Stimulated activated CD8-positive, alpha-beta memory T cell treated with anti-CD3 and anti-CD28 coated beads, Interleukin-7, amount 100 ng/mL, for 48 hours (primary cell): ENCODE measurements around the gene ZNF521.

Source experiments
- DNase-seq, 2 donors: peaks; one replicate each; pipeline ENCODE4 v3.0.0-alpha.2; 2020; ENCODE audit warnings: low read depth in 1 of 2; ENCODE audit errors: extremely low read depth in 1 of 2

The ZNF521 gene

DNA sequence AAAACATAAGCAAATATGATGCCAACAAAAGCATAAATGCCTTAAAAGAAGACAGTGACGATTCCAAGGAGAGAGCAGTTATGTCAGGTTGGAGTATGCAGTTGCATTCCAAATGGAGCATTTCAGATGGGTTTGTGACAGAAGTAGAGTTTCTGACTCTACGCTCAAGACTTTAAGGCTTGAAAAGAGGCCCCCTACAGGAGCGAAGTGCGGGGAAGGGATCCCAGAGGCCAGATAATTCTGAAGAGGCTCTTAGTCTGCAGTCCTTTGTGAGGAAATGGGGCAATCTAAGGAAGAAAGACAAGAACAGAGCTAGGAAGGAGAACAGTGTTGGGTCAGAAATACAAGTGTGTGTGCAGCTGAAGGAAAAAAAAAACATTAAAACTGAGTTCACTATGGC is 95.5 kb downstream of the ZNF521 start:
- DNase-seq = no peak

DNA sequence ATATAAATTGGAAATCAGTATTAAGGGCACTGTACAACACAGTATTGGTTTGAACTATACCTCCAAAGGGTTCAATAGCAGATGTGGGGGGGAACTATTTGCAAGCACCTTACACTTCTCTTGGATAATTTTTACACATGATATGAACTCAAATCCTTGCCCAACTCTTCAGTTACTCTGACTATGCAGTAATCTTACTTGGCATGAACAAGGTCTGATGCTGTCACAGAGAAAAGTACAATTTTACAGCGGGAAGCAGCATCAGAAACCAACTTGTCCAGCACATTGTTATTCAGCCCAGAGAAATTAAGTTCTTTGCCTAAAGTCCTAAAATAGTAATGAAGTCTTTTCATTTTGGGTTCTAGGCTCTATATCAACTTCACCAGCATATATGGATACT is 98.2 kb downstream of the ZNF521 start:
- DNase-seq = no peak

DNA sequence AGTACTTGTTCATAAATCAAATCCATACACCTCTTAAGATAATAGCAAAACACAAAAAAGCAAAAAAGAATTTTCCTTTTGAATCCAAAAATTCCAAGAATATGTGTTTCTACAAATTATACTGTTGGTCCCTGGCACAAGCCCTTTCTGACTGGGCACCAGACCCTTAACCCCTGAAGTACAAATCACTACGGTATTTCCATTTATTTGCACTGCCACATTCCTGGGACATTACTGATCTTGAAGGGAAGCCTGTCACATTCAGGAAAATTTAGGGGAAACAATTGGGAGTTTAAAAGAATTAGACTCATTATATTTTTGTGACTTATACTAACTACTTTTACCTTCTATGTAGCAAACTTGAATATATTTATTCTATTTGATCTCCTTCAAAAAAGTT is 98.8 kb downstream of the ZNF521 start:
- no peak for DNase-seq

DNA sequence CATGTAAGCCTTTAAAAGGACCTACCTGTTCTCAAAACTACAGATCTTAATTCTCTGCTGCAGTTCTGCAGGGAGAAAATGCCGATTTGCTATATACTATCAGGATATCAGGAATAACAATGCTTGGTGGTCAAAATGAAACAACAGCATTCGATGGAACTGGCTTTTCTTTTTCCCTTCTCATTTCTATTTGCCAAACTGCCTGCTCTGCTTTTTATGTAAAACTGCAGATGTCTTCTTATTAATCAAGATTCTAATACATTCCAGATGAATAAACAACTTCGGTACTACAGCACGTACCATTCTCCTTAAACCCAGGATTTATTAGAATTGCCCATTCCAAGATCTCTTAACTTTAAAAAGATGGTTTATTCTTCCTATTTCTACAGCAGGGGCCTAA is 100.9 kb downstream of the ZNF521 start:
- DNase-seq = no peak

DNA sequence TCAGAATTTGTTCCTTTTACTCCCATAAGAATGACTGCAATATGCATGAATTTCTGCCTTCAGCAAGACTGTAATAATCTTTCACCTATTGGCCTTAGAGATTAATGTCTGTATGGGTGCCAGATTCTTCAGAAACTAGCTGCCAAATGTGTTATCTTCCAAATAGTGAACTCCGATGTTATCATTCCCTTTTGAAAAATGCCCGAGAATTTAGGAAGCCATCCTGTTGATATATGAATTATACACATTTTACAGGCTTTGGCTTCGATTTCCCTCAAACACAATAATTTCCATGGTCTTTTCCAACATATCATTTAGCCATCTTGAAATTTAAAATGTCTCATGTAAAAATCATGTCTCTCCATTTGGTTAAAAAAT is 101.5 kb downstream of the ZNF521 start:
- DNase-seq = no peak

DNA sequence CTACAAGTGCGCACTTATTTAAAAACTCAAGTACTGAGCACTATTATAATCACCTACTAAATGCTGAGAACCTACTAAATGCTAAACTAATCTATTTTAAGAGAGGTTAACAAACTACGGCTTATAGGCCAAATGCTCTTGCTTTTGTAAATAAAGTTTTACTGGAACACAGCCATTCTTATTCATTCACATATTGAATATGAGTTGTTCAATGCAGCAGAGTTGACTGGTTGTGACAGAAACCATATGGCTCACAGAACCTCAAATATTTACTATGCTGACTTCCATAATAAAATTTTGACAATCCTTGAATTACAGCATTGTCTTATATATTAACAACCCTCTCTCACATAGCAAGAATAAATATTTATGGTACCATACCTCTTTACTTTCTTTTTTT is 103.2 kb downstream of the ZNF521 start:
- DNase-seq = no peak

DNA sequence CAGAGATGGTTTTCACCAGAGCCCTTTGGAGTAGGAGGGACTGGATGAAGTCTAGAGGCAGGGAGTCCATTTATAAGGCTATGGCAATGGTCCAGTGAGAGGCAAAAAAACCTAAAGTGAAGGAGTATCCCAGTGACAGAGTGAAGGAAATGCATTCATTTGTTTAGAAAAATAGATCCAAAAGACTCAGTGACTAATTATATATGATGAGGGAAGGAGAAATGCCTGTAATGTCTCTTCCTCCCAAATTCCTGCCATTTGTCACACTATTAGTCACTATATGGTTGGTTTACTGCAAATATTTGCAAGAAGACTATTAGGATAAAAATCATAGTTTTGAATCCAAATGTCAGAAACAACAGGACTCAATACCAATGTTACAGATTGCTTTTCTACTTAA is 104.2 kb downstream of the ZNF521 start:
- no peak for DNase-seq

DNA sequence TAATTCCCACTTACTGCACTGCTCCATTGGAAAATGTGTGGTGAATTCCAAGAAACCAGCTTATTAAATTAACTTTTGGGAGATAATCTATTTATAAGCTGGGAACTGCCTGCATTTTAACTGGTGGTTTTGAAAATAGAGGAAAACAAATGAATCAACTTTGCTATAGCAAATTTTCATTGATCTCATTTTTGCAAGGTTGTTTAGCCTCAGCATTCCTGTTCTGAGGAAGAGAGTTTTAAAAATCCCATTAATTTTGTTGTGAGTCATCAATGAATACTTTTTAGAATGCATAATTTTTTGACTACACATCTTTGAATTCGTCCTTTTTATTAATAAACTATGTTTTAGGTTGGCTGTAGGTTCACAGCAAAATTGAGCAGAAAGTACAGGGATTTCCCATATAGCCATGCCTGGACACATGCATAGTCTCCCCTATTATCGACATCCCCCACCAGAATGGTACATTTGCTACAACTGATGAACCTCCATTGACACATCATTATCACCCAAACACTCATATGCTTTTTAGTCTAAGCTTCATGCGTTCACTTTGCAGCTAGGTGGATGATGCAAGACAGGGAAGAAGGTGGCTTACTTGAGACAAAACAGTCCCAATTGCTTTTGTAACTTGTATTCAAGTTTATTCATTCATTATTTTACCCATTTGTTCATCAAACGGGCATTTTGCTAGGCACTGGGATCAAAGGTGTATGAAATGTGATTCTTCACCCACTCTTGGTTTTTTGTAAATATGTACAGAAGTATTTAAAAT is 106.9 kb downstream of the ZNF521 start:
- DNase-seq = no peak

DNA sequence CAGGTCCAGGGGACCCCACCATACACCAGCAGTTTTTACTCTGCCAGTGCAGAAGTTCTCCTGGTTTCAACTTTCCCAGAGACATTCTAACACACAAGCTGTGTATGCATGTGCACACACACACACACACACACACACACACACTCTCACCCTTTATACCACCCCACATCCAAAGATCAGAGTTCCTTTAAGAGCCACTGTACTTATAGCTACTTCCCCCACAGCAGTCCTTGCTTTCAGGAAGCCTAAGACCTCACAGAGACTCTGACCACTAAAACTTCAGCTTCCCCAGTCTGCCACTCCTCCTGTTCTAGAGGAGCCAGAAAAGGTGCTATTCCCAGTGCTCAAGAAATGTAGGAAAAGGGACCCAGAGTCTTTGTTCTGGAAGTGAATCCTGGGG is 107.8 kb downstream of the ZNF521 start:
- DNase-seq = no peak

DNA sequence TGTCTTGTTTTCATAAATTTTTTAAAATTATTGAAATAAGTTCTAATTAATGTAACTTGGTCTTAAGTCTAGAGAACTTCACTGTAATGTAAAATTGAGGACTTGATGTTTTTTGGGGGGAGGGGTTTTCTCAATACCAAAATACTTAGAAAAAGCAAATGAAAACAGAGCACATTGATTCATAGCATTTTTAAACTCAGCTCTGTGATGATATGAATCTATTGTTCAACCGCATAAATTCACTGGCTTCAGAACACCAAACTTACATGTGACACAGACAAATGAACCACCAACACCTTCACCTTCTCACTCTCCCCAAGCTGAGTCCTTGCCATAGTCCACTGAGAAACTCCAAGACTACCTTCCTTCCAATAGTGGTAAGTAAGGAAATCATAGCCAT is 108.2 kb downstream of the ZNF521 start:
- DNase-seq = no peak

DNA sequence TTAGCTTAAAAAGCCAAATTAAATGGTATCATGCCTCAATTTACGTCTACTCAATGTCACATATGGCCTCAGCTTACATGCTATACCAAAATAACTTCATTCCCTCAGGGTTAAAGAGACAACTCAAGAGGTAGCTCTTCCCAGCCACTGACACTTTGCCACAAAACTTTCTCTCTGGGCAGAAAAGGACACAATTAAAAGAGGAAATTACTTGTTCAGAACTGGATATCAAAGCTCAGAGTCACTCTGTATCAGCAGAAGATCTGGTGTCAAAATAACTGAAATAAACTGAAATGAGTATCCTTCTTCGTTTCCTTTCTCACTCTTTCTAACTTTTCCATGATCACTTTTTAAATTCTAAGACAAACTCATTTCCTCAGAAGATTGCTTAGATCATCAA is 108.7 kb downstream of the ZNF521 start:
- DNase-seq = no peak

DNA sequence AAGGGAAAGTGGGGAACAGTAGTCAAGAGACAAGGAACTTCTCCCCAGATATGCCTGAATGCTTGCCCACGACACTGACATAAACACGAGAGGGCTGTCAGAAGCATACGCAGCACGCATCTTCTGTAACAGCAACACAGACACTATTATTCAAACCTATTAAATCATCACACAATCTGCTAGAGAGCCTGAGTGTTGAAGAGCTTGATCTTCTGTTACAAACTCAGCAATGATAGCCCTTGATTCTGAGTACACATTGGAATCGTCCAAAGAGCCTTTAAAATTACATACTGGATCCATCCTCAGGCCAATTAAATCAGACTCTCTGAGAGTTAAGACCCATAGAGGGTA is 111.6 kb downstream of the ZNF521 start:
- no peak for DNase-seq

DNA sequence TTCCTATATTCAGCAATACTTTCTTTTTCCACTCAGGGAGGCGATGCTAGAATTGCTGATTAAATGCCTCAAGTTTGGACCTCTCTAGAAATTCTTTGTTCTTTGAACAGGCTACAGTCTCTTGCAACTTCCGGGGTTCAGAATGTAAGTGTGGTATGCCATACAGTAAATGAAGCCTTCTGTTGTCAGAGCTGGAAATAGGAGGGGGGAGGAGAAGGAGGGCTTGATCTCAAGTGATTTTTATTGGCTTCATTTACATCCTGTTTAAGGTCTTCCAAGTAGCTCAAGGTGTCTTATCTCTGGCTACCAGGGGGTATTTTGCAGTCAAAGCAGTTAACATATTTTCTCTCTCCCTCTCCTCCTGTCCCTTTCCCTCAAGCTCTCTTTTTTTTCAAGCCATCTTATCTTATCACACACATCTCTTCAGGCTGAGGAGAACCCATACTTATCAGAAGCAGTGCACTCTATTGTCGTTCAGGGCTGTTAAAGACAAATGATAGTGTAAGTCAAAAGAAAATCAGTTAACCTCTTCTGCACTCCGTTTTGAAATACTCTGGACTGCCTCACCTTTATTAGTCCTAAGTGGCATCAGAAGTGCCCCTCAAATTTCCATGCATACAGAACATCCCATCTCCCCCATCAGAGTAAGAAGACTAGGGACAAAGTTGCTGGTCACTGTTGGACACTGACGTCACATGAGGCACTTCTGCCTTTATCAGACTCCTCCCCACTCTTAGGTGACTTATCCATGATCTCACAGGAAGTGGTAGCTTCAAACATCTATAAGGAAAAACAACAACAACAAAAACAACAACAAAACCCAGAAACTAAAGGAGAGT is 112.2 kb downstream of the ZNF521 start:
- DNase-seq = no peak

DNA sequence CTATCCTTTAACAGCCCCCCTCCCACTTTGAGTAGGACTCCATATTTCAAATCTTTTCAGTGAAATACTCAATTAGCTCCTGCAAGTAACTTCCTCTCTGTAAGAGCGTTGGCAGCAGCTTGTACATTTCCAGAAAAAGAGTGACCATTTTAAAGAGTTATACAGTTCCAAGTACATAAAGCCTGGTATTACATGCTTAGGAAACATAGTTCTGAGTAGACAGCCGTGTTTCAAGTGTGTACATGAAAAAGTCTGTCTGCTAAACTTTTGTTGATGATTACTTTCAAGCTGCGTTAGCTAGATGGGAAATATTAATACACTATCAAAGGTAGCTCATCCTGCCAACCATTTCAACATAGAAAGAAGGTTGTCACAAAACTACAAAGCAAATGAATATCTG is 112.8 kb downstream of the ZNF521 start:
- no peak for DNase-seq

DNA sequence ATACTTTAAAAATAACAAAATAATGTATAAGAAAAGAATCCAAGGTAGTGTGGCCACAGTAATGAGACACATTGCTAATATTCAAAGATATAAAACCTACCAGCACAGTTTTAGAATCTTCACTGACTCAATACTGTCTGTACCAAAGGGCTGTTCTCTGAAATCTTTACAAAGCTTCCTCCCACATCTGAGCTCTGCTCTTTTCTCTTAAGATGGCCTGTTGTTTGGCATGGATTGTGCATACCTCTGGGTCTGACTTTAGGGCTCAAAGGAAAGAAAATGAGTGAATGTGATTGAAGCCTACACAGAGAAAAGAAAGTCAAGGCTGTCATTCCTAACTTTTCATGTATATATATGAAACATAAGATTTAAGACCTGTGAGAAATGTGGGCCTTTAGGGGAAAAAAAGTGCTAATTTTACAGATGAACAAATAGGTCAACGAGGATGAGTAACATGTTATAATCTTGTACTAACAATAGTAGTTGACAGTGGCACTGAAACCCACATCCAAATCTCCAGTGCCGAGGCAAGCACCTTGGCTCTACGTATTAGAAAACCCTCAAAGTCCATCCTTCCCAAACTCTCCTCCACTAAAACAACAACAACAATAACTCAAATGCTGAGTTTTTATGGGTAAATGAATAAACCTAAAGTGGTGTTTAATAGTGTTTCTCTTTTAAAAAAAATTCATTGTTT is 114.2 kb downstream of the ZNF521 start:
- no peak for DNase-seq

DNA sequence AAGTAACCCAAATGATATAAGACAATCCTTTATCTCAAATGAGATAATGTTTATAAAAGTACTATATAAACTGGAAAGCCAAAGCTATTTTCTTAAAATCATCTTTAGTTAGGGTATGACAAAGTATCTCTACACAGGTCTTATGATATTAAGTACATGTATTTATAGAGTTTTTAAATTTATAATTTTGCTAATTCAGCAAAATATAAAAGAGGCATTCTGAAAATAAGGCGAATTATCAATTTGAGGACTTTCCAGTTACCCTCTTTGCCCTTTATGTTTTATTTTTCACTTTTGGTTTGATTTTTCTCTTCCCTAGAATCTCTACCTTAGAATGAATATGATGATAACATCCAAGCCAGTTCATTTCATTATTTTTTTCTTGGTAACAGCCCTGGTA is 115.2 kb downstream of the ZNF521 start:
- no peak for DNase-seq

DNA sequence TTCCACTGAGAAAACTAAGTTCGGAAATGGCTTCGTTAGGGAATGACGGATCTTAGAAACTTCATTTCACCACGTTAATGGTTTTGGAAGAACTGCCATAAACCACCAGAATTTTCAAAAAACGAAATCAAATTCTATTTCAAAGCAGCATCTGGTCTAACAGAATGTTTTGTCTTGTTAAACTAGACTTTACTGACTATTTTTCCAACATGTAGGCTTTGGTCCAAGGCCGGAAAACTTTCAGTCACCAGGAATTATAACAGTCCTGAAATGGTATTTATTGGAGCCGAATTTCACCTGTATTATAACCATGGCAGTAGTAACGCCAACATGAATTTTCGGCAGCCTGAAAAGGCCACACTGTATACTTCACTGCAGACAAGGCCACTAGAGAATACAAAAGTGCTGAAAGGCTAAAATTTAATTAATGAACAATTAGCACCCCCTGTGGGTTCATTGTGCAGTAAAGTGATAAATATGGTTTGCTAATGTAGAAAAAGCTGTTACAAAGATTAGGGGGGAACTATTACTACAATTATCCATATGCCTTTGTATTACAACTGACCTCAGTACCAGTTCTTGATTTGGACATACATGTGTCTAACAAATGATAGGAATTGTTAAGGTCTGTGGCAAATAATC is 116.4 kb downstream of the ZNF521 start:
- DNase-seq = no peak

DNA sequence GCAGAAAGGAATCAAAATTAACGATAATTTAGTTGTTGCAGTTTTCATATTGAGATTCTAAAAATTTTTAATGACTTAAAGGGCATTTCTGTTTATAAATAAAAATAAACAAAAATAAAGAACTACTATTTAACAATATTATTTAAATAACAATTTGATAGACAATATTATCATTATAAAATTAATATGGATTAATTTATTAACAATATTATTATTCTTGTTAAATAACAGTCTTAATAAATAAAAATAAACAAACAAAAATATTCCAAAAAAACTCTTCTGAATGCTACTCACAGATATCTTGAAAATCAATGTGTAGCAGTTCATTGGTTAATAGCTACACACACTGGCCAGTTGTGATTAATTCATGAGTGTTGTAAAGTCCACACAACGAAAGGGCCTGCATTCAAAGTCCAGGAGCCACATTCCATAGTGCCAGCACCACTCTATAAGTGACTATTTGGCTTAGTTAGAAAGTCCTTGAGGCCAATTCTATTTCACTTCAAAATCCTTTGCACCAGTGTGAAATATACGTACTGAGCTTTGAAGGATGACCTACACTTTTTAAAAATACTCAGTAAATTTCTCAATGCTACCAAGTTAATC is 117.1 kb downstream of the ZNF521 start:
- no peak for DNase-seq

DNA sequence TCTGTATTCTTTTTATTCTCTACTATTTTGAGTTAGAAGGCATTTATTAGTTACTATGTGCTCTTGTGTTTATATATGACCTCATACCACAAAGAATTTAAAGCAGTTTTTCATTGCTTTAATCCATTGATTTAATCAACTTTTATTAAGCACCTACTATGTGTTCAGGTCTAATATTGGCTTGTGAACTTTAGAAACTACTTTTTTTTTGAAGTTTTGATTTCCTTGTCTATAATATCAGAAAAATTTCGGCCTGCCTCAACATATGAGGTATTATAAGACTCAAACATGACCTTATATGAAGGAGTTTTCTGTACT is 117.7 kb downstream of the ZNF521 start:
- DNase-seq = no peak

DNA sequence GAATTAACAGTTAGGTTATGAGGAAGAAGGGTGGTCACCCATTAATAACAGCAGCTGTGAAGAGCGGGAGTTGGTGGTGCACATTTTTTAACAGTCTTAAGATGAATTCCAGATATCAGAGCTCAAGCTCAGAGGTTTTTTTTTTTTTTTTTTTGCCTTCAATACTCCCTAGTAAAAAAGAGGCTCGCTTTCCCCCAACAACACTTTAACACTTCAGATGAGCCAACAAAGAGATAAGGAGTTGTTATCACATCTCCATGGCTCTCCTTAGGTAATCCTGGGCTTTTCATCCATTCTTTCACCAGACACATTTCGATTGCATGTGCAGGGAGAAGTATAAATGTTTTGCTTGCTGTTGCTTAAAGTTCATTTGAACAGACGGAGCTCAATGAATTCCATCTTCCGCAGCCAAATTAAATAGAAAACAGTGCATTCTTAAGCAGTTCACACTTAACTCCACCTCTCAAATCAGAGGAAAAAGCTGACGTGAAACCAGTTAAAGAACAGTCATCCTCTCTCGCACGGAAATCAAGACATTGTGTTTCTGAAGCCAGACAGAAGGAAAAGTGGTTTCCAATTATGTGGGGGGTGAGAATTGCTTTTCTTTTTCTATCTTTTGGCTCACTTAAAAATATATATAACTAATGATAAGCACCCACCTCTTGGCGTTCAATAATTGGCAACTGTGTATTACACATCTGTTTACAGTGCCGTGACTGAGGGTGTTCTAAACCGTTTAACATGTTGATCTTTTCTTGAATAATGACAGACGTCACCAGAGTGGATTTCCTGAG is 118.2 kb downstream of the ZNF521 start:
- DNase-seq = no peak

DNA sequence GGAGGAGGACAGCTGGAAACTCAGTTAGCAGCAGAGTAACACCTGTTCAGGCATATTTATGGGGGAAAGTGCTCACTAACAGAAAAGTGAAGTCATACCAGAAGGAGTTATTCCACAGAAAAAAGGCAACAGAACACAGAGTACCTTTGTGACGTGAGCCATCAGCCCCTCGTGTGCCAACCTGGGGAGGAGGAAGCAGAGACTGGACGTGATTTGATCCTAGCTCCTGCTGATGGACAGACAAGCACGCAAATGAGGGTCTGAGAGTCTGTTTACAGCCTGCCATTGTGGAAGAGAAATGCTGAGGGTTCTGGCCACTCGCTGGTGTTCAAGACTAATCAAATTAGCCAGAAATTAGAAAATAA is 120.7 kb downstream of the ZNF521 start:
- no peak for DNase-seq
